ENCODE results near the gene MYB.

The MYB gene

GRCh38 chr6:135212020-135212806 is 31.1 kb downstream of the MYB start:
- H3K4me3 ChIP-seq (ENCODE audit: low read depth, low read length) = no peak overlapping the region
- DNase-seq (ENCODE audit: low read depth) = peak; percentile 14
- no peak for TF ChIP-seq CTCF (conservative IDR thresholded peaks at IDR 0.05; ENCODE audit: low read depth, low read length)

- DNase-seq (ENCODE audit: low read depth) = peak; percentile 50
- TF ChIP-seq CTCF (conservative IDR thresholded peaks at IDR 0.05; ENCODE audit: low read depth, low read length) = no peak
- H3K4me3 ChIP-seq (ENCODE audit: low read depth, low read length) = no peak overlapping the region
Observed at GRCh38 chr6:135212935-135213334, 31.8 kb downstream of the MYB start.

GRCh38 chr6:135213616-135214015 is 32.5 kb downstream of the MYB start:
- no peak for DNase-seq (ENCODE audit: low read depth)
- no peak for TF ChIP-seq CTCF (conservative IDR thresholded peaks at IDR 0.05; ENCODE audit: low read depth, low read length)
- H3K4me3 ChIP-seq (ENCODE audit: low read depth, low read length) = no peak overlapping the region

- DNase-seq (ENCODE audit: low read depth) = no peak
- H3K4me3 ChIP-seq (ENCODE audit: low read depth, low read length) = no peak overlapping the region
- TF ChIP-seq CTCF (conservative IDR thresholded peaks at IDR 0.05; ENCODE audit: low read depth, low read length) = no peak
Observed at GRCh38 chr6:135215160-135215559, 34.1 kb downstream of the MYB start.

- H3K4me3 ChIP-seq (ENCODE audit: low read depth, low read length) = no peak overlapping the region
- TF ChIP-seq CTCF (conservative IDR thresholded peaks at IDR 0.05; ENCODE audit: low read depth, low read length) = no peak
- no peak for DNase-seq (ENCODE audit: low read depth)
Observed at GRCh38 chr6:135215563-135215962, 34.5 kb downstream of the MYB start.

GRCh38 chr6:135217663-135218062 is 36.6 kb downstream of the MYB start:
- DNase-seq (ENCODE audit: low read depth) = no peak
- no peak for TF ChIP-seq CTCF (conservative IDR thresholded peaks at IDR 0.05; ENCODE audit: low read depth, low read length)
- H3K4me3 ChIP-seq (ENCODE audit: low read depth, low read length) = no peak overlapping the region

- no peak overlapping the region for H3K4me3 ChIP-seq (ENCODE audit: low read depth, low read length)
- DNase-seq (ENCODE audit: low read depth) = no peak
- TF ChIP-seq CTCF (conservative IDR thresholded peaks at IDR 0.05; ENCODE audit: low read depth, low read length) = no peak
Observed at GRCh38 chr6:135219346-135219745, 38.2 kb downstream of the MYB start.
